Tibial artery (tissue), 4 donors: Measurements from ENCODE around the gene PAFAH1B2.

Source experiments
- DNase-seq, 2 donors: peaks; one replicate each; pipeline ENCODE4 v3.0.0-alpha.2; 2019
- H3K27ac ChIP-seq, 2 donors: fragments of 200-600 bp; sonication (generic) in 1 of 2; 1 replicate in 1 of 2; 2 replicates in 1 of 2; pipeline ENCODE4 v1.5.1; 2018 to 2019; ENCODE audit warnings: mild to moderate bottlenecking in 1 of 2
- H3K27me3 ChIP-seq, 2 donors: fragments of 200-600 bp; sonication (generic) in 1 of 2; one replicate each; pipeline versions ENCODE4 v1.5.1 to v1.6.0; 2016 to 2019
- H3K36me3 ChIP-seq, 3 donors: fragments of 200-600 bp; sonication (generic) in 2 of 3; one replicate each; pipeline ENCODE4 v1.5.1; 2016 to 2019; ENCODE audit warnings: mild to moderate bottlenecking in 2 of 3
- H3K4me1 ChIP-seq, 4 donors: fragments of 200-600 bp; sonication (generic) in 2 of 4; 1 replicate in 3 of 4; 2 replicates in 1 of 4; pipeline ENCODE4 v1.5.1; 2016 to 2019
- H3K4me3 ChIP-seq, 2 donors: fragments of 200-600 bp; sonication (generic) in 1 of 2; 1 replicate in 1 of 2; 2 replicates in 1 of 2; pipeline ENCODE4 v1.5.1; 2018 to 2019; ENCODE audit warnings: mild to moderate bottlenecking in 2 of 2
- H3K9me3 ChIP-seq, 3 donors: fragments of 200-600 bp; sonication (generic) in 1 of 3; one replicate each; pipeline ENCODE4 v1.5.1; 2016 to 2019
- intact Hi-C: fragments of 100-400 bp; cut with DNase I; formaldehyde crosslinking; loops from one replicate; pipeline ENCODE4 v1.15.0; 2023; ENCODE audit warnings: low total_unique reads
- TF ChIP-seq, protein P1 (sequence below), 2 experiments: fragments of 200-600 bp in 1 of 2; fragments of 450-650 bp in 1 of 2; IDR thresholded peaks; one replicate each; pipeline ENCODE4 v1.5.1; 2017 to 2019; ENCODE audit warnings: antibody characterized with exemption in 2 of 2, mild to moderate bottlenecking in 1 of 2, moderate library complexity in 1 of 2

Gene PAFAH1B2

DNA sequence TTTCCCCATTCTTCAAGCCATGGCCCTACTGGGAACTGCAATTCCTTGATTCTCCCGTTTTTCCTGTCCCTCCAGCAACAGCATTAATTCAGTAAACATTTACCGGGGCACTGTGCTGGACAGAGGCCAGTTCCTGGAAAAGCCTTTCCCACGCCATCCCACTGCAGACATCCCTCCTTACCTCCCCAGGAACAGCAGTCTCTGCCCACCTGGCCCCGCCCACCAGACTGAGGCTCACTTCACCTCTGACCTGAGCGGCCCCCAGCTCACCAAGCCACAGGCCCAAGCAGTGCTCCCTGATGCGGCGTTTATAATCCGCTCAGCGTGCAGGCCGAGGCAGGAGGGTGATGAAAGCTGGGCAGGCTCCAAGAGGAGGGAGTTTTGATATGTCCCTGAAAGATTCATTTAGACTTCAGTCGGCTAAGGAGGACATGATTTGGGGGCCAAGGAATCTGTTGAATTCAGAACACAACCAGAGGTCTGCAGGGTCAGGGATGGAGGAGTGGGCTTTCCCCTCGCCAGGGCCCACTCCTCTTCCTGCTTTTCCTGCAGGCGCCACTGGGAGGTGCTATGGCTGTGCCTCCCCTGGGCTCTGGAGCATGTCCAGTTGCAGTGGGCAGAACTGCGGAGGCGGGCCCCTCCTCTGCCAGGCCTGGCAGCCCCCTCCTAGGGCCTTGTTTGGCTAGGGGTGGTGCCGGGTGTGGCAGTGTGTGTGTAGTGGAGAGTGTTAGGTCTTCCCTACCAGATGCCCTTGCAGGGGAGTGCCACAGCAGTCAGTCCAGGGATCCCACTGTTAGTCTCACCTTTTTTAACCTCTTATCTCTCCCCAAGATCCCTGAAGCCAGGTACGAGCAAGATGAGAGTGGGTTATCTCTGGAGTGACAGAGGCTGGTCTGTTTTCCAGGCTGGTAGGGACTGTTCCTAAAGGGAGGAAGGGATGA is 53.7 kb downstream of the PAFAH1B2 start:
- peaks cover 0 to 21% (median 16%) of the 10 kb centered on the region in 4 donors for H3K4me1 ChIP-seq
- no peaks in the 10 kb centered on the region for H3K27me3 ChIP-seq
- TF ChIP-seq, protein P1, sequence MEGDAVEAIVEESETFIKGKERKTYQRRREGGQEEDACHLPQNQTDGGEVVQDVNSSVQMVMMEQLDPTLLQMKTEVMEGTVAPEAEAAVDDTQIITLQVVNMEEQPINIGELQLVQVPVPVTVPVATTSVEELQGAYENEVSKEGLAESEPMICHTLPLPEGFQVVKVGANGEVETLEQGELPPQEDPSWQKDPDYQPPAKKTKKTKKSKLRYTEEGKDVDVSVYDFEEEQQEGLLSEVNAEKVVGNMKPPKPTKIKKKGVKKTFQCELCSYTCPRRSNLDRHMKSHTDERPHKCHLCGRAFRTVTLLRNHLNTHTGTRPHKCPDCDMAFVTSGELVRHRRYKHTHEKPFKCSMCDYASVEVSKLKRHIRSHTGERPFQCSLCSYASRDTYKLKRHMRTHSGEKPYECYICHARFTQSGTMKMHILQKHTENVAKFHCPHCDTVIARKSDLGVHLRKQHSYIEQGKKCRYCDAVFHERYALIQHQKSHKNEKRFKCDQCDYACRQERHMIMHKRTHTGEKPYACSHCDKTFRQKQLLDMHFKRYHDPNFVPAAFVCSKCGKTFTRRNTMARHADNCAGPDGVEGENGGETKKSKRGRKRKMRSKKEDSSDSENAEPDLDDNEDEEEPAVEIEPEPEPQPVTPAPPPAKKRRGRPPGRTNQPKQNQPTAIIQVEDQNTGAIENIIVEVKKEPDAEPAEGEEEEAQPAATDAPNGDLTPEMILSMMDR (IDR thresholded peaks at IDR 0.05), result peak; percentile 76 to 81
- H3K4me3 ChIP-seq, result peak overlapping the region; percentile 70 to 96
- intact Hi-C loops, result no loop called here
- peaks cover 37 to 75% (median 50%) of the 10 kb centered on the region in 3 donors for H3K36me3 ChIP-seq
- peak; percentile 61 to 94 for DNase-seq
- H3K9me3 ChIP-seq, result no peaks in the 10 kb centered on the region
- peak overlapping the region; percentile 97 to 98 for H3K27ac ChIP-seq

DNA sequence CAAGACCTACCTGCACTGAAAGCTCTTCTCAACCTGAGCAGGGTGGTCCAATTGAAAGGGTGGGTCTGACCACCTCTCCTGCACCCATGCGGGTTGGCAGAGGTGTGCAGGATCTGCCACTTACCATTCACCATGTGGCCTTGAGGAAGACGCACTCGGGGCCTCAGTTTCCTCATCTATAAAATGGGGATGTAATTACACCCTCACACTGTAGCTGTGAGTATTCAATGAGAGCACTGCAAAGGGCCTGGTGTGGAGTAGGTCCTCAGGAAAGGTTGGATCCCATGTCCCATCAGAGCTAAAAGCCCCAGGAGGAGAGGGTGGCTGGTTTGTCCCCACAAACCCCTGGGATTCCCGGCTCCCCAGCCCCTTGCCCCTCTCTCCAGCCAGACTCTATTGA is 54.5 kb downstream of the PAFAH1B2 start:
- intact Hi-C loops, result no loop called here
- TF ChIP-seq, protein P1 (IDR thresholded peaks at IDR 0.05), result no peak
- DNase-seq, result no peak
- H3K27ac ChIP-seq, result peak overlapping the region; percentile 97 to 98
- H3K27me3 ChIP-seq, result no peaks in the 10 kb centered on the region
- no peaks in the 10 kb centered on the region for H3K9me3 ChIP-seq
- peaks cover 37 to 75% (median 50%) of the 10 kb centered on the region in 3 donors for H3K36me3 ChIP-seq
- peak overlapping the region; percentile 70 to 96 for H3K4me3 ChIP-seq
- peaks cover 0 to 28% (median 20%) of the 10 kb centered on the region in 4 donors for H3K4me1 ChIP-seq

GRCh38 chr11:117199053-117199915 is 55.2 kb downstream of the PAFAH1B2 start, which contains the start of gene TAGLN:
Gene TAGLN, plus strand, starts transcription at chr11:117199370. Its CDS starts 3,644 bp downstream, at chr11:117203014.
- TF ChIP-seq, protein P1 (IDR thresholded peaks at IDR 0.05), result no peak
- Histone ChIP-seq H3K36me3 (peaks cover 42 to 75% (median 50%) of the 10 kb centered on the region in 3 donors), H3K4me3 (peak within 1 kb of the TSS; percentile 70 to 96), H3K4me1 (peaks cover 0 to 35% (median 23%) of the 10 kb centered on the region in 4 donors), H3K9me3 (no peaks in the 10 kb centered on the region), H3K27ac (peak within 1 kb of the TSS; percentile 97 to 98), H3K27me3 (no peaks in the 10 kb centered on the region)
- intact Hi-C loops, result no loop called here
- peak; percentile 88 to 98 for DNase-seq

- DNase-seq, result no peak
- no peaks in the 10 kb centered on the region for H3K9me3 ChIP-seq
- peak overlapping the region; percentile 97 to 98 for H3K27ac ChIP-seq
- peaks cover 51 to 75% (median 55%) of the 10 kb centered on the region in 3 donors for H3K36me3 ChIP-seq
- intact Hi-C loops, result no loop called here
- H3K4me3 ChIP-seq, result peak overlapping the region; percentile 70 to 96
- TF ChIP-seq, protein P1 (IDR thresholded peaks at IDR 0.05), result no peak
- no peaks in the 10 kb centered on the region for H3K27me3 ChIP-seq
- H3K4me1 ChIP-seq, result peaks cover 0 to 43% (median 30%) of the 10 kb centered on the region in 4 donors
Observed at GRCh38 chr11:117199916-117200812, 56.1 kb downstream of the PAFAH1B2 start.
